NCI-H748 treated with DMSO at 0.1 percent for 48 hours (cell line): ENCODE measurements around the gene IFTAP.

Experiments
- DNase-seq: peaks from one replicate; lab custom pipeline; 2025; lab: John Stamatoyannopoulos, UW

Gene IFTAP

GRCh38 chr11:36598051-36598450 is 3.7 kb downstream of the IFTAP start, which contains the start of gene RAG2:
TSS of gene RAG2 (minus strand) at chr11:36598236. CDS start at chr11:36594168, 4,068 bp downstream.
- no peak for DNase-seq

GRCh38 chr11:36600180-36600579 is 5.9 kb downstream of the IFTAP start:
- DNase-seq: no peak

- DNase-seq: no peak
Observed at GRCh38 chr11:36601155-36601554, 6.9 kb downstream of the IFTAP start.

DNA sequence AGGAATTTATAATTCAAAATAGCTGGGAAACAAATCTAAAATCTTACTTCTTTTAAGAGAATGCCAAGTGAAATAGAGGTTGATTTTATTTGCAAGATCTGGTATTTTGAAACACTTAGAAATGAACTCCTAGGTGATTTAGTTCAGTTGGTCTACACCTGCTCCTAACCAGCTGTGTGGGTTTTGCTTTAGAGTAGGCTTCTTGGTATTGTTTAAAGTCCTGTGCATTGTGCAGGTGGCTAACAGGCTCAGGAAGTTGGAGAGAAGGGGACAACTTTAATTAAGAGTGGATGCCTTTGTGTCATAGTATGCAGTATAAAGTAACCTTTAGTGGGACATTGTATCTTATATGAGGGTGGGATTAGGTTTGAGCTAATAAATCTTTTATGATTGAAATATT is 7.8 kb downstream of the IFTAP start:
- no peak for DNase-seq

GRCh38 chr11:36605221-36606216 is 11.2 kb downstream of the IFTAP start:
- DNase-seq: no peak

GRCh38 chr11:36608491-36609199 is 14.3 kb downstream of the IFTAP start:
- no peak for DNase-seq

DNA sequence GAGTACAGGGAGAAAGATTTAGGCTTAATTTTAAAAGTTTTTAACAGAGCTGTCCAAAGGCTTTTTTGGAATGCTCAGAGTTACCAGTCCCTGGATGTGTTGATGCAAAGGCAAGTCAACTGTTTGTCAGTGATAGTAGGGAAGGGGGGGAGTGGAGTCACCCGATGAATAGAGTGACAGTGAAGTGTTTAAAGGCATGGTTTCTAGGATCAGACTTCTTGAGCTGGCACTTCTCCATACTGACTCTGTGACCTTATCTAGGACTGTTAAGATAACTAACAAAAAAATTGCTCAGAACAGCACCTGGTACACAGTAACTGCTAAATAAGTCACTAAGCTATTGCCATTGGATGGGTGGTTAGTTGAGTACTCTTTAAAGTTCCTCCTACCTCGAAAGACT is 15.1 kb downstream of the IFTAP start:
- no peak for DNase-seq

DNA sequence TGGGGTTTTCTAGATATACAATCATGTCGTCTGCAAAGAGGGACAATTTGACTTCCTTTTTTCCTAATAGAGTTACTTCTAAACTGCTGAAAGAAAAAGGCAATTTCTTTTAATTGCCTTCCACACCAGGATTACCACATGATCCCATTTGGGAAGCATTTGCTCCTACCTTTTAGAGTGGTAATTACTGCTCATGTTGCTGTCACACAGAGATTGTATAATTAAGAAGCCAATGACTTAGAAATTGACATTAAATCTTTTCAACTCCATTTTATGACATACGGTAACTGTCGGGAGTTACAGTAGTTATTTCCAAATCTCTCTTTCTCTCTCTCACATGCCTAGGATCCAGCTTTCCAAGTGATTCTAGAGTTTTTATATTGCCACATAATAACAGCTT is 21.5 kb downstream of the IFTAP start:
- no peak for DNase-seq

- no peak for DNase-seq
Observed at GRCh38 chr11:36617543-36618362, 23.5 kb downstream of the IFTAP start.

GRCh38 chr11:36618363-36619047 is 24.2 kb downstream of the IFTAP start:
- no peak for DNase-seq

GRCh38 chr11:36619502-36619901 is 25.2 kb downstream of the IFTAP start:
- no peak for DNase-seq

GRCh38 chr11:36620246-36620645 is 25.9 kb downstream of the IFTAP start:
- no peak for DNase-seq

GRCh38 chr11:36622431-36623136 is 28.3 kb downstream of the IFTAP start:
- no peak for DNase-seq

DNA sequence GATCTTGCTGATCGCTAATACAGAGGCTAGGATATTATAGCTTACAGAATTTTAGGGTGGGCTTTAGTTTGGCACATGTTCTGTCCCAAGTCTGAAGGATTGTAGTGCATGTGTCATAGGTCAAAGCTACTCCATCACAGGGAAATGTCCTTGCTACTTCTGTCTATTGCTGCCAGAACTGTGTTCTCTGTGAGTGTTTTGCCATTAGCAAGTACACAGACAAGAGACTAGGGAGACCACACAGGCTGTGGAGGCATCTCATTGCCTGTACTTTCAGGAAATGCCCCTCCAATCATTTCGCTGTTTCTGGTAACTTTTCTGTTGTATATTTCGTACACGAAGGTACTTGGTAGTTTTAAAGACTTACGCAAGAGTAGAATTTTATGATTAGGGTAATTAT is 29.2 kb downstream of the IFTAP start:
- DNase-seq: no peak

DNA sequence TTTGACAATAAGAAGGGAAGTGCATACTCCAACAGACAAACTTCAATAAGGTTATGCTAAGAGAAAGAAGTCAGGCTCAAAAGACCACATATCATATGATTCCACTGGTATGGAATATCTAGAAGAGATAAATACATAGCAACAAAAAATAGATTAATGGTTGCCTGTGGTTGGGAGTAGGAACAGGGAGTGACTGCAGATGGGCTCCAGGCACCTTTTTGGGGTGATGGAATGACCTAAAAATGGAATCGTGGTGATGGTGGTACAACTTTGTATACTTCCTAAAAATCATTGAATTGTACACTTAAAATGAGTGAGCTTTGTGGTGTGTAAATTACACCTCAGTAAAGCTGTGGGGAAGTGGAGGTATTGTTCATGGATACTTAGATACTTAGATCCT is 32.7 kb downstream of the IFTAP start:
- no peak for DNase-seq

DNA sequence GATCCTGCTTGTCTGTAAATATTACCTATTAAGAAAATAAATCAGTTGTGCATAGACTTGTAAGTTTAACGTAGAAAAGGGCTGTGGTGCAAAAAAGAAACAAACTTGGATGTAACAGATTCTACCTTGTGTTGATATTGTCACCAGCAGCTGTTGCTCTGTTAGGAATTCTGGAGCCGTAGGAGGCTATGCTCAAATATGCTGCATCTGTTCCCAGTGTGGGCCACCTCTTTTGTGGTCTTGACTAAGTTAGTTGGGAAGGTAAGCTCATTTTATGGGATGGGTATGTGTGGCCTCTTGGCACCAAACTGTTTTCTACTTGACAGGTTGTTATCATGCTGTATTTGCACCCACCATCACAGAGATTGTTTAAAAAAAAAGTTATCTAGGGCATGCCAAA is 33.2 kb downstream of the IFTAP start:
- no peak for DNase-seq

DNA sequence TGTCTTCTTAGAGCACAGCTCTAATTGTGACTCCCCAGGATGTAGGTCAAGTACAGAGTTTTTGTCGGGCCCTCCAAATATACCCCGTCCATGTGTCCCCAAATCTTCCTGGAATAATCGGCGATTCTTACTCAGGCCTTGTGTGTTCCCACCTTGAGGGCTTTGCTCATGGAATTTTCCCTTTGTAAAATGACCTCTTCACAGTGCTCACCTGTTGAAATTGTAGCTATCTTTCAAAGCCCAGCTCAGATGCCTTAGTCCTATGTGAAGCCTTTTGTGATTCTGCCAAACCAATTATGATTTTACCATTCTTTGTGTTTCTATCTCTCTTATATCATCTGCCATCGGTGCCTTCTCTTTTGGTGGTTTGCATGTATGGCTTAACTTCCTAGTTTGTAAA is 33.8 kb downstream of the IFTAP start:
- no peak for DNase-seq

GRCh38 chr11:36628765-36629244 is 34.5 kb downstream of the IFTAP start:
- DNase-seq: no peak

DNA sequence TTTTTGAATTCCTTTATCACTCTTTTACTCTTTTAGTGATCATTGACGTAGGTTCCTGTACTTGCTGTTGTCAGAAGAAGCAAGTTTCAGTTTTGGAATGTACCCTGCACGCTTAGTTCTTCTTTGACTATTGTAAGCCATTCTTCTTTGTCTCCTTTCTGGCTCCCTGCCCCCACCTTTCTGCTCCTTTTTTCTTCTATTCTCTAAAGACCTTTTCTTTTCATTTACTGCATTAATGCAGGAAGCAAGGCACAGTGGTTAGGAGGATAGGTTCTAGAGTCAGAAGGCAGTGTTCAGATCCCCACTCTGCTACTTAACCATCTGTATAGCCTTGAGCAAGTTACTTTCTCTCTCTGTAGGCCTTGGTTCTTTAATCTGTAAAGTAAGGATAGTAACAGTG is 37.5 kb downstream of the IFTAP start:
- DNase-seq: no peak

GRCh38 chr11:36635066-36635862 is 41.0 kb downstream of the IFTAP start:
- DNase-seq: no peak
